IMR-90 (cell line): ENCODE results near the gene CDCP1. TPM values are rescaled to one million over a fixed set of nuclear protein-coding genes. Genes with fewer than 3 reads are reported as not detected.

ENCODE experiments used
- ATAC-seq: fragments of 200-7000 bp; cut with Tn5 transposase; 2 replicates; pipeline ENCODE4 v1.9.1; 2020; ENCODE audit warnings: low read depth, mild to moderate bottlenecking, moderate library complexity
- BruUV-seq: library from RNA; stranded (reverse); fragments of 400-500 nt; replicated peaks from 2 replicates; lab custom pipeline; 2021; lab: Mats Ljungman, UMichigan
- CTCF ChIA-PET: fragments of 300-600 bp; formaldehyde crosslinking; extraction: SDS; loops from one replicate; lab custom pipeline; 2021; ENCODE audit warnings: antibody characterized with exemption; lab: Yijun Ruan, JAX
- POLR2A ChIA-PET: fragments of 300-600 bp; sonication (Branson Sonifier 250); formaldehyde crosslinking; loops from one replicate; lab custom pipeline; 2022; ENCODE audit warnings: antibody characterized with exemption; ENCODE audit not compliant: unreplicated experiment; lab: Charles Lee
- DNase-seq: peaks from one replicate; pipeline ENCODE4 v3.0.0; 2013
- H2AFZ ChIP-seq: replicated peaks from 2 replicates; pipeline ENCODE3; 2013; ENCODE audit warnings: low read length, mild to moderate bottlenecking; ENCODE audit not compliant: poor library complexity
- H2AK5ac ChIP-seq: 2 replicates; pipeline ENCODE4 v1.6.1; 2013; ENCODE audit warnings: low read depth, low read length, inconsistent platforms
- H2AK9ac ChIP-seq: replicated peaks from 2 replicates; pipeline ENCODE3; 2013; ENCODE audit warnings: mild to moderate bottlenecking, low read depth, low read length, moderate library complexity; ENCODE audit not compliant: poor library complexity
- H2BK120ac ChIP-seq: 2 replicates; pipeline ENCODE4 v1.6.1; 2013; ENCODE audit warnings: low read depth, low read length, inconsistent platforms
- H2BK15ac ChIP-seq: 3 replicates; pipeline ENCODE4 v1.6.1; 2013; ENCODE audit warnings: low read depth, low read length, inconsistent platforms
- H2BK20ac ChIP-seq: 2 replicates; pipeline ENCODE4 v1.6.1; 2013; ENCODE audit warnings: low read depth, mild to moderate bottlenecking, inconsistent platforms, low read length, moderate library complexity
- H2BK5ac ChIP-seq: 2 replicates; pipeline ENCODE4 v1.6.1; 2013; ENCODE audit warnings: mild to moderate bottlenecking, low read depth, low read length, inconsistent platforms; ENCODE audit not compliant: poor library complexity, severe bottlenecking
- H3K14ac ChIP-seq: replicated peaks from 2 replicates; pipeline ENCODE4 v1.6.1; 2013; ENCODE audit warnings: low read depth, low read length, inconsistent platforms
- H3K18ac ChIP-seq: 2 replicates; pipeline ENCODE4 v1.6.1; 2013; ENCODE audit warnings: low read depth, low read length, control low read depth
- H3K23ac ChIP-seq: 2 replicates; pipeline ENCODE4 v1.6.1; 2013; ENCODE audit warnings: low read depth, low read length, inconsistent platforms
- H3K27ac ChIP-seq: 2 replicates; pipeline ENCODE4 v1.5.1; 2013; ENCODE audit warnings: mild to moderate bottlenecking, control low read depth, low read length; ENCODE audit not compliant: insufficient read depth
- H3K27me3 ChIP-seq: 2 replicates; pipeline ENCODE4 v1.6.1; 2013; ENCODE audit warnings: low read length; ENCODE audit not compliant: control insufficient read depth, insufficient read depth
- H3K36me3 ChIP-seq: 2 replicates; pipeline ENCODE4 v1.6.1; 2013; ENCODE audit warnings: low read length, mixed read lengths; ENCODE audit not compliant: control insufficient read depth, insufficient read depth
- H3K4ac ChIP-seq: 2 replicates; pipeline ENCODE4 v1.6.1; 2013; ENCODE audit warnings: low read depth, low read length, inconsistent platforms
- H3K4me1 ChIP-seq: 2 replicates; pipeline ENCODE4 v1.6.1; 2013; ENCODE audit warnings: low read length, mixed read lengths; ENCODE audit not compliant: control insufficient read depth, insufficient read depth
- H3K4me2 ChIP-seq: 2 replicates; pipeline ENCODE4 v1.6.1; 2013; ENCODE audit warnings: low read depth, mild to moderate bottlenecking, control low read depth, low read length, moderate library complexity
- H3K4me3 ChIP-seq: 2 replicates; pipeline ENCODE4 v1.5.1; 2013; ENCODE audit warnings: low read depth, mild to moderate bottlenecking, control low read depth, low read length, moderate library complexity; ENCODE audit not compliant: insufficient read depth
- H3K56ac ChIP-seq: 2 replicates; pipeline ENCODE4 v1.6.1; 2013; ENCODE audit warnings: low read length, inconsistent platforms; ENCODE audit not compliant: insufficient read depth; ENCODE audit errors: extremely low read depth
- H3K79me1 ChIP-seq, 2 experiments: 2 replicates each; pipeline ENCODE4 v1.6.1; 2013; ENCODE audit warnings: low read length in 2 of 2, inconsistent platforms in 1 of 2, low read depth in 1 of 2
- H3K9ac ChIP-seq: 2 replicates; pipeline ENCODE4 v1.6.1; 2013; ENCODE audit warnings: low read depth, low read length, control low read depth
- H3K9me1 ChIP-seq: 2 replicates; pipeline ENCODE4 v1.6.1; 2013; ENCODE audit warnings: low read length, inconsistent platforms; ENCODE audit not compliant: insufficient read depth
- H3K9me3 ChIP-seq: 2 replicates; pipeline ENCODE4 v1.6.1; 2013; ENCODE audit warnings: low read length; ENCODE audit not compliant: control insufficient read depth, insufficient read depth
- H4K20me1 ChIP-seq: 2 replicates; pipeline ENCODE4 v1.6.1; 2013; ENCODE audit warnings: low read length, inconsistent platforms; ENCODE audit not compliant: insufficient read depth
- H4K5ac ChIP-seq: 2 replicates; pipeline ENCODE4 v1.6.1; 2013; ENCODE audit warnings: mild to moderate bottlenecking, low read depth, low read length, control low read depth
- H4K8ac ChIP-seq, 2 experiments: 2 replicates each; pipeline ENCODE4 v1.6.1; 2013; ENCODE audit warnings: low read depth in 2 of 2, low read length in 2 of 2, control low read depth in 1 of 2, inconsistent platforms in 1 of 2
- H4K91ac ChIP-seq: 2 replicates; pipeline ENCODE4 v1.6.1; 2013; ENCODE audit warnings: low read depth, low read length, inconsistent platforms; ENCODE audit not compliant: insufficient read depth
- BHLHE40 ChIP-seq: fragments of 150-350 bp; IDR thresholded peaks from 2 replicates; pipeline ENCODE4 v1.6.1; 2016; ENCODE audit warnings: mild to moderate bottlenecking, low read depth, low read length
- CEBPB ChIP-seq: IDR thresholded peaks from 2 replicates; pipeline ENCODE4 v1.6.1; 2012; ENCODE audit warnings: low read depth, low read length, improper control_type of control experiment
- CHD1 ChIP-seq: IDR thresholded peaks from 2 replicates; pipeline ENCODE4 v1.6.1; 2012; ENCODE audit warnings: low read depth, low read length, improper control_type of control experiment
- CTCF ChIP-seq: conservative IDR thresholded peaks from 2 replicates; pipeline ENCODE4 v1.5.1; 2012; ENCODE audit warnings: mild to moderate bottlenecking, low read depth, low read length, improper control_type of control experiment
- ELK1 ChIP-seq: fragments of 150-350 bp; IDR thresholded peaks from 2 replicates; pipeline ENCODE4 v1.6.1; 2016; ENCODE audit warnings: low read depth, mild to moderate bottlenecking, low read length, moderate library complexity, borderline replicate concordance
- FOS ChIP-seq: fragments of 150-350 bp; IDR thresholded peaks from 2 replicates; pipeline ENCODE4 v1.6.1; 2016; ENCODE audit warnings: low read depth, low read length
- MAFK ChIP-seq: IDR thresholded peaks from 2 replicates; pipeline ENCODE4 v1.6.1; 2012; ENCODE audit warnings: low read depth, low read length, improper control_type of control experiment
- MXI1 ChIP-seq: IDR thresholded peaks from 2 replicates; pipeline ENCODE4 v1.6.1; 2012; ENCODE audit warnings: low read depth, mild to moderate bottlenecking, low read length, moderate library complexity, borderline replicate concordance
- NFE2L2 ChIP-seq: fragments of 150-350 bp; IDR thresholded peaks from 2 replicates; pipeline ENCODE4 v1.6.1; 2016; ENCODE audit warnings: low read depth, mild to moderate bottlenecking, low read length
- POLR2A ChIP-seq: IDR thresholded peaks from 2 replicates; pipeline ENCODE4 v1.6.1; 2012; ENCODE audit warnings: mild to moderate bottlenecking, low read depth, low read length
- RAD21 ChIP-seq: IDR thresholded peaks from 2 replicates; pipeline ENCODE4 v1.6.1; 2012; ENCODE audit warnings: low read length, improper control_type of control experiment
- RCOR1 ChIP-seq: IDR thresholded peaks from 2 replicates; pipeline ENCODE4 v1.6.1; 2012; ENCODE audit warnings: mild to moderate bottlenecking, low read length, improper control_type of control experiment; ENCODE audit not compliant: insufficient replicate concordance
- RFX5 ChIP-seq: IDR thresholded peaks from 2 replicates; pipeline ENCODE4 v1.8.0; 2012; ENCODE audit warnings: low read depth, mild to moderate bottlenecking, low read length, moderate library complexity
- SMC3 ChIP-seq: fragments of 150-350 bp; IDR thresholded peaks from 2 replicates; pipeline ENCODE4 v1.6.1; 2016; ENCODE audit warnings: low read depth, mild to moderate bottlenecking, antibody characterized with exemption, low read length, moderate library complexity
- USF2 ChIP-seq: fragments of 150-350 bp; IDR thresholded peaks from 2 replicates; pipeline ENCODE4 v1.6.1; 2017; ENCODE audit warnings: mild to moderate bottlenecking, antibody characterized with exemption, low read length, low read depth
- WGBS, 2 experiments: methylation state at CpG; one replicate each; pipeline versions ENCODE4 v1.1.5 to v1.1.7; 2013; ENCODE audit warnings: missing lambda C conversion rate in 2 of 2; ENCODE audit not compliant: insufficient read length in 1 of 2; ENCODE audit errors: extremely low coverage in 2 of 2; 5-methylcytosine and 5-hydroxymethylcytosine counted together
- dilution Hi-C: fragments of 300-500 bp; cut with HindIII; formaldehyde crosslinking; loops from one replicate; pipeline ENCODE4 v1.14.3; 2018; ENCODE audit warnings: low sequenced_read_pairs; ENCODE audit not compliant: unreplicated experiment
- in situ Hi-C: fragments of 300-500 bp; cut with MboI; formaldehyde crosslinking; loops from 3 replicates; pipeline ENCODE4 v1.14.3; 2019; ENCODE audit warnings: low sequenced_read_pairs, inconsistent platforms, mixed read lengths
- intact Hi-C: fragments of 100-400 bp; cut with micrococcal nuclease; formaldehyde crosslinking; loops from 2 replicates; pipeline ENCODE4 v1.10.0; 2022
- polyA plus RNA-seq, 3 experiments: library from polyadenylated mRNA; depleted of rRNA; stranded (reverse); fragments of >200 nt; gene quantifications; 2 replicates each; pipeline ENCODE4 v1.2.3, GENCODE V29; 2012; ENCODE audit warnings: low replicate concordance in 1 of 3
- total RNA-seq: library from RNA; depleted of rRNA; stranded (reverse); fragments of >200 nt; gene quantifications from 2 replicates; pipeline ENCODE4 v1.2.3, GENCODE V29; 2012

Gene CDCP1
- total and polyA plus RNA-seq, 2 of the 4 experiments (the other 2 are of a cell fraction) = 2.5 to 3.8 TPM

- H3K4ac ChIP-seq = peak overlapping the region; percentile 46; the same call in 1 of the 2 replicates
- no peak overlapping the region for H2AK9ac ChIP-seq
- in situ Hi-C loops = no loop called here
These were observed 25.1 kb upstream of the CDCP1 start for GRCh38 chr3:45171283-45171682.

More at GRCh38 chr3:45171283-45171682, 25.1 kb upstream of the CDCP1 start:
- H3K23ac ChIP-seq = no peak overlapping the region
- H3K4me3 ChIP-seq = no peak overlapping the region
- H3K18ac ChIP-seq = 0 out of 2 replicates have a peak overlapping the region, but pooled peaks have one; percentile 8
- H3K4me1 ChIP-seq = peaks cover 17% of the 10 kb centered on the region
- H3K4me2 ChIP-seq = no peak overlapping the region
- WGBS, 2 experiments = 100% methylated on average over 1 of the region's 4 CpGs; no CpG with 5 or more reads in 1 of the 2 experiments
- DNase-seq (no peak), ATAC-seq (no peak)
- no peak overlapping the region for H3K56ac ChIP-seq
- H2AFZ ChIP-seq = no peak overlapping the region
- dilution Hi-C loops = no loop called here
- H2BK15ac ChIP-seq = peak overlapping the region; percentile 57; the same call in 2 of the 3 replicates
- no peaks in the 10 kb centered on the region for H4K20me1 ChIP-seq
- H4K8ac ChIP-seq = no peak overlapping the region
- ChIA-PET POLR2A (no interaction called here), CTCF (interaction anchor here (0.6 kb wide), 1 partner anchor 35 kb away, joined by 3 read pairs; no protein-coding TSS in a partner anchor)
- H2BK5ac ChIP-seq = no peak overlapping the region
- no peaks in the 10 kb centered on the region for H3K36me3 ChIP-seq
- no peak overlapping the region for H3K27ac ChIP-seq
- no TSS peak for BruUV-seq
- TF ChIP-seq RAD21 = no peak
- no peak for TF ChIP-seq RFX5
- no peak for TF ChIP-seq ELK1
- TF ChIP-seq CTCF = no peak
- TF ChIP-seq MXI1 = no peak
- TF ChIP-seq FOS = no peak
- TF ChIP-seq CHD1 = no peak
- TF ChIP-seq MAFK = no peak
- no peak for TF ChIP-seq CEBPB
- no peak for TF ChIP-seq RCOR1
- TF ChIP-seq NFE2L2 = no peak
- TF ChIP-seq BHLHE40 = no peak
- no peak for TF ChIP-seq USF2
- no peak for TF ChIP-seq SMC3
- no peak for TF ChIP-seq POLR2A
- H3K27me3 ChIP-seq = no peaks in the 10 kb centered on the region
- intact Hi-C loops = no loop called here
- H3K9me1 ChIP-seq = peaks cover 15% of the 10 kb centered on the region
- H2BK120ac ChIP-seq = peak overlapping the region; percentile 52
- no peak overlapping the region for H3K9ac ChIP-seq
- H3K9me3 ChIP-seq = no peaks in the 10 kb centered on the region
- H2AK5ac ChIP-seq = peak overlapping the region; percentile 39
- no peak overlapping the region for H2BK20ac ChIP-seq
- H4K5ac ChIP-seq = peak overlapping the region; percentile 41; the same call in 1 of the 2 replicates
- H3K79me1 ChIP-seq = no peaks in the 10 kb centered on the region; a peak in 1 of 4 replicates
- H3K14ac ChIP-seq = no peak overlapping the region
- no peak overlapping the region; the same call in 1 of the 2 replicates for H4K91ac ChIP-seq
